CD14-positive monocyte (primary cell): Measurements from ENCODE around the gene PAK5. TPM values are rescaled to one million over a fixed set of nuclear protein-coding genes. Genes with fewer than 3 reads are reported as not detected.

Experiments used
- DNase-seq, 3 donors: peaks; one replicate each; pipeline ENCODE4 v3.0.0-alpha.2; 2011 to 2022
- H2AFZ ChIP-seq: 2 replicates; pipeline ENCODE4 v1.6.0; 2012; ENCODE audit warnings: mild to moderate bottlenecking, low read depth, low read length, inconsistent platforms; ENCODE audit not compliant: insufficient read depth, poor library complexity, severe bottlenecking
- H3K27ac ChIP-seq, 2 donors: 1 replicate in 1 of 2; 2 replicates in 1 of 2; pipeline ENCODE4 v1.5.1; 2012 to 2013; ENCODE audit warnings: low read length in 2 of 2, control low read depth in 1 of 2, inconsistent platforms in 1 of 2, low read depth in 1 of 2, mild to moderate bottlenecking in 1 of 2
- H3K27me3 ChIP-seq, 2 donors: one replicate each; pipeline versions ENCODE4 v1.6.0 to v1.6.1; 2011 to 2013; ENCODE audit warnings: low read length in 2 of 2; ENCODE audit not compliant: control insufficient read depth in 2 of 2, insufficient read depth in 2 of 2
- H3K36me3 ChIP-seq, 2 donors: replicated peaks in 1 of 2; 1 replicate in 1 of 2; 2 replicates in 1 of 2; pipeline versions ENCODE4 v1.5.1 to v1.6.1; 2012 to 2013; ENCODE audit warnings: low read length in 2 of 2, control low read depth in 1 of 2, inconsistent platforms in 1 of 2, mild to moderate bottlenecking in 1 of 2; ENCODE audit not compliant: insufficient read depth in 2 of 2, control insufficient read depth in 1 of 2
- H3K4me1 ChIP-seq, 2 donors: 1 replicate in 1 of 2; 2 replicates in 1 of 2; pipeline versions ENCODE4 v1.5.1 to v1.6.1; 2012 to 2013; ENCODE audit warnings: low read length in 2 of 2, control low read depth in 1 of 2, inconsistent platforms in 1 of 2, mild to moderate bottlenecking in 1 of 2, moderate library complexity in 1 of 2; ENCODE audit not compliant: insufficient read depth in 2 of 2, control insufficient read depth in 1 of 2
- H3K4me2 ChIP-seq: replicated peaks from 2 replicates; pipeline ENCODE3; 2012; ENCODE audit warnings: low read length, moderate library complexity, mild to moderate bottlenecking; ENCODE audit not compliant: poor library complexity, severe bottlenecking; ENCODE audit errors: extremely low read depth
- H3K4me3 ChIP-seq, 3 experiments: fragments of 200-600 bp in 1 of 3; sonication (generic) in 1 of 3; replicated peaks in 1 of 3; 1 replicate in 2 of 3; 2 replicates in 1 of 3; pipeline ENCODE4 v1.5.1; 2011 to 2013; ENCODE audit warnings: low read length in 3 of 3, mild to moderate bottlenecking in 3 of 3, control low read depth in 2 of 3, low read depth in 2 of 3, inconsistent platforms in 1 of 3, moderate library complexity in 1 of 3
- H3K79me2 ChIP-seq: 2 replicates; pipeline ENCODE4 v1.6.0; 2012; ENCODE audit warnings: mild to moderate bottlenecking, control low read depth, inconsistent platforms, low read length, moderate library complexity; ENCODE audit not compliant: insufficient read depth
- H3K9ac ChIP-seq: 2 replicates; pipeline ENCODE4 v1.6.0; 2017; ENCODE audit warnings: low read length, mild to moderate bottlenecking; ENCODE audit not compliant: insufficient read depth, poor library complexity, severe bottlenecking
- H3K9me3 ChIP-seq, 2 donors: replicated peaks in 1 of 2; 1 replicate in 1 of 2; 2 replicates in 1 of 2; pipeline versions ENCODE4 v1.5.1 to v1.6.1; 2012 to 2013; ENCODE audit warnings: low read length in 2 of 2, control low read depth in 1 of 2; ENCODE audit not compliant: control insufficient read depth in 1 of 2, insufficient read depth in 1 of 2
- H4K20me1 ChIP-seq: 2 replicates; pipeline ENCODE4 v1.6.0; 2012; ENCODE audit warnings: mild to moderate bottlenecking, low read length, control low read depth, moderate library complexity; ENCODE audit not compliant: insufficient read depth
- H3K27ac Mint-ChIP-seq, 7 donors: one replicate each; pipeline ENCODE4 v1.8.0; 2020; ENCODE audit warnings: mild to moderate bottlenecking in 7 of 7, mixed read lengths in 7 of 7, moderate library complexity in 6 of 7, inconsistent platforms in 2 of 7
- H3K27me3 Mint-ChIP-seq, 3 donors: one replicate each; pipeline ENCODE4 v1.8.0; 2021 to 2022; ENCODE audit warnings: low read depth in 3 of 3, mild to moderate bottlenecking in 3 of 3, mixed read lengths in 3 of 3, moderate library complexity in 3 of 3, inconsistent platforms in 1 of 3
- H3K36me3 Mint-ChIP-seq, 2 donors: one replicate each; pipeline ENCODE4 v1.8.0; 2020; ENCODE audit warnings: mixed read lengths in 2 of 2, inconsistent platforms in 1 of 2, mild to moderate bottlenecking in 1 of 2
- H3K4me1 Mint-ChIP-seq: one replicate; pipeline ENCODE4 v1.8.0; 2020; ENCODE audit warnings: mild to moderate bottlenecking, mixed read lengths
- H3K4me3 Mint-ChIP-seq, 2 donors: one replicate each; pipeline ENCODE4 v1.8.0; 2020; ENCODE audit warnings: mild to moderate bottlenecking in 2 of 2, mixed read lengths in 2 of 2, moderate library complexity in 1 of 2
- H3K9me3 Mint-ChIP-seq, 7 donors: one replicate each; pipeline ENCODE4 v1.8.0; 2020 to 2022; ENCODE audit warnings: mixed read lengths in 7 of 7, mild to moderate bottlenecking in 6 of 7, moderate library complexity in 6 of 7, inconsistent platforms in 2 of 7
- WGBS: methylation state at CpG from one replicate; pipeline ENCODE4 v1.1.5; 2013; ENCODE audit warnings: missing lambda C conversion rate; ENCODE audit not compliant: insufficient coverage; 5-methylcytosine and 5-hydroxymethylcytosine counted together
- intact Hi-C, 2 donors: fragments of 100-400 bp; cut with micrococcal nuclease; formaldehyde crosslinking; loops; one replicate each; pipeline versions ENCODE4 v1.15.0 to v1.15.1; 2023
- polyA plus RNA-seq, 3 donors: library from polyadenylated mRNA; depleted of rRNA in 1 of 3; unstranded in 2 of 3; stranded (reverse) in 1 of 3; fragments of 300-500 nt in 2 of 3; fragments of >200 nt in 1 of 3; fragmentation: Illumina TruSeq in 2 of 3; gene quantifications; 1 replicate in 2 of 3; 2 replicates in 1 of 3; pipeline ENCODE4 v1.2.3, GENCODE V29; 2012 to 2021
- TF ChIP-seq, protein P1 (sequence below): fragments of 200-600 bp; IDR thresholded peaks from one replicate; pipeline ENCODE4 v1.8.0; 2022; ENCODE audit warnings: antibody characterized with exemption, mild to moderate bottlenecking

The PAK5 gene
- polyA plus RNA-seq, 3 donors = not detected

DNA sequence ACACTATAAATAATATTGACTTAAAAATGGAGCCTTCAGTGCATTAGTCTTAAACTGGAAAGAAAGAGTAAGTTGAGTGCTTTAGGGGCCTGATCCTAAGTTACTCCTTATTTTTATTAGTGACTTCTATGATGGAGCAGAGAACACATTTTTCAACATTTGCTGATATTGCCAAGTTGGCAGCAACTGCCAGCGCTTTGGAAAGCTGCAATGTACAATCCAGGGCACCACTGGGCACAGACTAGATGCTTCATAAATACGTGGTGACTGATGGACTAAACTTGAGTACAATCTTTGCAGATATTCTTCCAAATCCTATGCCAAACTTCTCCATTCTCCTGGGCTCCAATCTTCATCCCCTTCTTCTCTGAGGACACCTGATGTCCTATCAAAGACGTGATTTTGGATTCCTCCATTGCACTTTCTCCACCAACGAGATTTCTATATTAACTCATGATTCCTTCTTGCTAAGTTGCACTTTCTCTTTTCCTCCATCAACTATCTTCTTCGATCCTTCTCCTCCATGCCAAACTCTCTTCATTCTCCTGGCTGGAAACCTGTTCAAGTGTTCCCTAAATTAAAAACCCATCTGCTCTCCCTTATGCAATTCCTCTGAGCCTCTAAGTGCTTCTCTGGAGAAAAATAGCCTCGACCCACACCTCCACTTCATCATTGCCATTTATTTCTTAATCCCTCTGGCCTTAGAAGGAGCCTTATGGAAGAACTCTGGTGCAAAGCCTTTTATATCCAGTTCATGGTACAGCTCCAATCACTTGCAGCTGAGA is 28.5 kb upstream of the PAK5 start:
- no peak overlapping the region for H2AFZ ChIP-seq
- no peaks in the 10 kb centered on the region for H3K79me2 ChIP-seq
- H3K9ac ChIP-seq = no peak overlapping the region
- TF ChIP-seq, protein P1, sequence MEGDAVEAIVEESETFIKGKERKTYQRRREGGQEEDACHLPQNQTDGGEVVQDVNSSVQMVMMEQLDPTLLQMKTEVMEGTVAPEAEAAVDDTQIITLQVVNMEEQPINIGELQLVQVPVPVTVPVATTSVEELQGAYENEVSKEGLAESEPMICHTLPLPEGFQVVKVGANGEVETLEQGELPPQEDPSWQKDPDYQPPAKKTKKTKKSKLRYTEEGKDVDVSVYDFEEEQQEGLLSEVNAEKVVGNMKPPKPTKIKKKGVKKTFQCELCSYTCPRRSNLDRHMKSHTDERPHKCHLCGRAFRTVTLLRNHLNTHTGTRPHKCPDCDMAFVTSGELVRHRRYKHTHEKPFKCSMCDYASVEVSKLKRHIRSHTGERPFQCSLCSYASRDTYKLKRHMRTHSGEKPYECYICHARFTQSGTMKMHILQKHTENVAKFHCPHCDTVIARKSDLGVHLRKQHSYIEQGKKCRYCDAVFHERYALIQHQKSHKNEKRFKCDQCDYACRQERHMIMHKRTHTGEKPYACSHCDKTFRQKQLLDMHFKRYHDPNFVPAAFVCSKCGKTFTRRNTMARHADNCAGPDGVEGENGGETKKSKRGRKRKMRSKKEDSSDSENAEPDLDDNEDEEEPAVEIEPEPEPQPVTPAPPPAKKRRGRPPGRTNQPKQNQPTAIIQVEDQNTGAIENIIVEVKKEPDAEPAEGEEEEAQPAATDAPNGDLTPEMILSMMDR = no peak
- no peak overlapping the region for H3K4me2 ChIP-seq
- H3K4me3 ChIP-seq = no peak overlapping the region
- no peaks in the 10 kb centered on the region for H3K27me3 ChIP-seq
- Mint-ChIP-seq H3K9me3 (peaks cover 0 to 11% (median 3%) of the 10 kb centered on the region in 7 donors), H3K4me3 (no peak overlapping the region), H3K27me3 (peaks cover 0 to 1% (median 0%) of the 10 kb centered on the region in 3 donors), H3K36me3 (no peaks in the 10 kb centered on the region), H3K4me1 (no peaks in the 10 kb centered on the region), H3K27ac (no peak overlapping the region)
- no peaks in the 10 kb centered on the region for H3K9me3 ChIP-seq
- no peaks in the 10 kb centered on the region for H3K4me1 ChIP-seq
- no peaks in the 10 kb centered on the region for H4K20me1 ChIP-seq
- no peak for DNase-seq
- WGBS = 95% methylated on average over 5 of the region's 6 CpGs
- no peak overlapping the region for H3K27ac ChIP-seq
- no peaks in the 10 kb centered on the region for H3K36me3 ChIP-seq
- intact Hi-C loops = no loop called here

DNA sequence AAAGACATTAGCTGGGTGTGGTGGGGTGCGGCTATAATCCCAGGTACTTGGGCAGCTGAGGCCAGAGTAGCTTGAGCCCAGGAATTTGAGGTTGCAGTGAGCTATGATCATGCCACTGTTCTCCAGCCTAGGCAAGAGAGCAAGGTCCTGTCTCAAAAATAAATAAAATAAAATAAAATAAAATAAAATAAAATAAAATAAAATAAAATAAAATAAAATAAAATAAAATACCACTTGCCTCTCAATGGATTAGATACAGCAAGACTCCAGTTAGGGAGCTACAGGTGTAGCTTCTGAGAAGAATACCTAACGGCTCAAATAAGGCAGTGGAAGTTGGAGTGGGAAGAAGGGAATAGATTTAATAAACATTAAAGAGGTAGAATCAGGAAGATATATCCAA is 13.7 kb upstream of the PAK5 start:
- Mint-ChIP-seq H3K27ac (no peak overlapping the region), H3K36me3 (no peaks in the 10 kb centered on the region), H3K27me3 (no peaks in the 10 kb centered on the region), H3K4me1 (no peaks in the 10 kb centered on the region), H3K4me3 (no peak overlapping the region), H3K9me3 (peaks cover 0 to 3% (median 0%) of the 10 kb centered on the region in 7 donors)
- Histone ChIP-seq H3K36me3 (no peaks in the 10 kb centered on the region), H3K4me2 (no peak overlapping the region), H3K9ac (no peak overlapping the region), H3K4me1 (no peaks in the 10 kb centered on the region), H3K27me3 (no peaks in the 10 kb centered on the region), H4K20me1 (no peaks in the 10 kb centered on the region), H2AFZ (no peak overlapping the region), H3K79me2 (no peaks in the 10 kb centered on the region), H3K9me3 (no peaks in the 10 kb centered on the region), H3K4me3 (no peak overlapping the region), H3K27ac (no peak overlapping the region)
- TF ChIP-seq, protein P1 = no peak
- 100% methylated on average over 1 of the region's 2 CpGs for WGBS
- intact Hi-C loops = no loop called here
- DNase-seq = no peak
